Mesenchymal stem cell (in vitro differentiated cells and primary cell): ENCODE measurements around the gene B3GAT1.

ENCODE experiments used
- DNase-seq: peaks from one replicate; pipeline ENCODE4 v3.0.0-alpha.2; 2013
- H2AFZ ChIP-seq: one replicate; pipeline ENCODE4 v1.6.1; 2013; ENCODE audit warnings: low read depth, mild to moderate bottlenecking, control low read depth, inconsistent platforms, low read length, moderate library complexity
- H2AK5ac ChIP-seq: 2 replicates; pipeline ENCODE4 v1.6.1; 2013; ENCODE audit warnings: low read length, moderate library complexity, mild to moderate bottlenecking, inconsistent platforms; ENCODE audit not compliant: severe bottlenecking
- H2BK120ac ChIP-seq: one replicate; pipeline ENCODE4 v1.6.1; 2013; ENCODE audit warnings: low read depth, mild to moderate bottlenecking, inconsistent platforms, low read length, moderate library complexity
- H2BK12ac ChIP-seq, 2 experiments: one replicate each; pipeline ENCODE4 v1.6.1; 2013; ENCODE audit warnings: inconsistent platforms in 2 of 2, low read length in 2 of 2, mild to moderate bottlenecking in 2 of 2, moderate library complexity in 2 of 2, control low read depth in 1 of 2
- H2BK15ac ChIP-seq: one replicate; pipeline ENCODE4 v1.6.1; 2013; ENCODE audit warnings: mild to moderate bottlenecking, low read depth, inconsistent platforms; ENCODE audit not compliant: poor library complexity, severe bottlenecking
- H2BK5ac ChIP-seq: 2 replicates; pipeline ENCODE4 v1.6.1; 2013; ENCODE audit warnings: low read depth, mild to moderate bottlenecking, low read length, control low read depth, inconsistent platforms; ENCODE audit not compliant: poor library complexity, severe bottlenecking
- H3K14ac ChIP-seq, 2 experiments: one replicate each; pipeline ENCODE4 v1.6.1; 2013; ENCODE audit warnings: inconsistent platforms in 2 of 2, low read length in 2 of 2, control low read depth in 1 of 2, mild to moderate bottlenecking in 1 of 2, moderate library complexity in 1 of 2
- H3K18ac ChIP-seq, 2 experiments: one replicate each; pipeline ENCODE4 v1.6.1; 2013; ENCODE audit warnings: inconsistent platforms in 2 of 2, low read length in 2 of 2, control low read depth in 1 of 2, low read depth in 1 of 2, mild to moderate bottlenecking in 1 of 2
- H3K23ac ChIP-seq, 2 experiments: one replicate each; pipeline ENCODE4 v1.6.1; 2013; ENCODE audit warnings: inconsistent platforms in 2 of 2, low read length in 2 of 2, mild to moderate bottlenecking in 2 of 2, moderate library complexity in 2 of 2, control low read depth in 1 of 2
- H3K27ac ChIP-seq: 2 replicates; pipeline ENCODE4 v1.5.1; 2013; ENCODE audit warnings: mild to moderate bottlenecking, moderate library complexity, low read length, control low read depth, inconsistent platforms; ENCODE audit not compliant: poor library complexity, severe bottlenecking
- H3K27me3 ChIP-seq, 2 experiments: 2 replicates each; pipeline versions ENCODE4 v1.6.1 to v1.7.0; 2013; ENCODE audit warnings: low read length in 2 of 2, mild to moderate bottlenecking in 2 of 2, moderate library complexity in 2 of 2, control low read depth in 1 of 2, inconsistent platforms in 1 of 2; ENCODE audit not compliant: control insufficient read depth in 1 of 2, insufficient read depth in 1 of 2
- H3K36me3 ChIP-seq, 2 experiments: 2 replicates each; pipeline versions ENCODE4 v1.6.1 to v1.7.0; 2013; ENCODE audit warnings: low read length in 2 of 2, control low read depth in 1 of 2, inconsistent platforms in 1 of 2, low read depth in 1 of 2, mild to moderate bottlenecking in 1 of 2; ENCODE audit not compliant: insufficient read depth in 2 of 2, control insufficient read depth in 1 of 2
- H3K4ac ChIP-seq, 2 experiments: one replicate each; pipeline ENCODE4 v1.6.1; 2013; ENCODE audit warnings: inconsistent platforms in 2 of 2, low read length in 2 of 2, mild to moderate bottlenecking in 2 of 2, moderate library complexity in 2 of 2, control low read depth in 1 of 2, low read depth in 1 of 2
- H3K4me1 ChIP-seq: 2 replicates; pipeline ENCODE4 v1.6.1; 2013; ENCODE audit warnings: low read depth, low read length, control low read depth; ENCODE audit not compliant: control insufficient read depth, insufficient read depth
- H3K4me2 ChIP-seq: 2 replicates; pipeline ENCODE4 v1.6.1; 2013; ENCODE audit warnings: low read length, mild to moderate bottlenecking, inconsistent platforms; ENCODE audit not compliant: poor library complexity, severe bottlenecking
- H3K4me3 ChIP-seq, 2 experiments: 2 replicates each; pipeline versions ENCODE4 v1.5.1 to v1.7.0; 2013; ENCODE audit warnings: low read length in 2 of 2, mild to moderate bottlenecking in 2 of 2, control low read depth in 1 of 2, low read depth in 1 of 2; ENCODE audit not compliant: insufficient read depth in 1 of 2
- H3K79me1 ChIP-seq: replicated peaks from 2 replicates; pipeline ENCODE4 v1.6.1; 2013; ENCODE audit warnings: mild to moderate bottlenecking, control low read depth, low read length, inconsistent platforms; ENCODE audit not compliant: poor library complexity, severe bottlenecking
- H3K9ac ChIP-seq: 2 replicates; pipeline ENCODE4 v1.7.0; 2013; ENCODE audit warnings: mild to moderate bottlenecking, low read length, moderate library complexity
- H3K9me3 ChIP-seq: 2 replicates; pipeline ENCODE4 v1.7.0; 2013; ENCODE audit warnings: mild to moderate bottlenecking, low read length; ENCODE audit not compliant: control insufficient read depth
- H4K8ac ChIP-seq: one replicate; pipeline ENCODE4 v1.6.1; 2013; ENCODE audit warnings: inconsistent platforms, mild to moderate bottlenecking, low read length, moderate library complexity
- H4K91ac ChIP-seq: one replicate; pipeline ENCODE4 v1.6.1; 2013; ENCODE audit warnings: mild to moderate bottlenecking, low read length, inconsistent platforms
- WGBS: methylation state at CpG from one replicate; pipeline ENCODE4 v1.1.7; 2013; ENCODE audit warnings: mixed read lengths; 5-methylcytosine and 5-hydroxymethylcytosine counted together

Gene B3GAT1

GRCh38 chr11:134352111-134352510 lies 59.9 kb downstream of the B3GAT1 start:
- H3K27me3 ChIP-seq = peaks cover 0 to 11% of the 10 kb centered on the region in 2 experiments
- H2BK120ac ChIP-seq = no peak overlapping the region
- H2BK12ac ChIP-seq = no peak overlapping the region
- H3K14ac ChIP-seq = no peak overlapping the region
- WGBS = no CpG with 5 or more reads among the region's 2 CpGs
- no peak overlapping the region for H3K4ac ChIP-seq
- H3K9ac ChIP-seq = no peak overlapping the region
- H3K36me3 ChIP-seq = no peaks in the 10 kb centered on the region
- H2AK5ac ChIP-seq = no peak overlapping the region
- no peak overlapping the region for H2BK5ac ChIP-seq
- H3K27ac ChIP-seq = no peak overlapping the region
- no peaks in the 10 kb centered on the region for H3K9me3 ChIP-seq
- no peak overlapping the region for H2AFZ ChIP-seq
- H3K18ac ChIP-seq = no peak overlapping the region
- no peak overlapping the region for H4K91ac ChIP-seq
- no peak overlapping the region for H3K4me3 ChIP-seq
- DNase-seq = no peak
- H3K79me1 ChIP-seq = no peaks in the 10 kb centered on the region
- H3K23ac ChIP-seq = no peak overlapping the region
- H3K4me1 ChIP-seq = no peaks in the 10 kb centered on the region
- H4K8ac ChIP-seq = no peak overlapping the region
- H2BK15ac ChIP-seq = no peak overlapping the region
- H3K4me2 ChIP-seq = no peak overlapping the region

- H3K9ac ChIP-seq = no peak overlapping the region
- H3K27ac ChIP-seq = no peak overlapping the region
- H3K14ac ChIP-seq = no peak overlapping the region
- H3K4me3 ChIP-seq = no peak overlapping the region
- no peak overlapping the region for H2AK5ac ChIP-seq
- DNase-seq = no peak
- H4K91ac ChIP-seq = no peak overlapping the region
- no peak overlapping the region for H2BK5ac ChIP-seq
- H2BK12ac ChIP-seq = no peak overlapping the region
- WGBS = 91% methylated on average over 6 of the region's 9 CpGs
- no peak overlapping the region for H3K23ac ChIP-seq
- no peak overlapping the region for H4K8ac ChIP-seq
- H3K79me1 ChIP-seq = no peaks in the 10 kb centered on the region
- H3K9me3 ChIP-seq = no peaks in the 10 kb centered on the region
- no peak overlapping the region for H2AFZ ChIP-seq
- peaks cover 0 to 15% of the 10 kb centered on the region in 2 experiments for H3K27me3 ChIP-seq
- H3K18ac ChIP-seq = no peak overlapping the region
- no peaks in the 10 kb centered on the region for H3K4me1 ChIP-seq
- no peak overlapping the region for H3K4me2 ChIP-seq
- no peaks in the 10 kb centered on the region for H3K36me3 ChIP-seq
- no peak overlapping the region for H2BK15ac ChIP-seq
- no peak overlapping the region for H3K4ac ChIP-seq
- no peak overlapping the region for H2BK120ac ChIP-seq
These were observed 61.7 kb downstream of the B3GAT1 start for GRCh38 chr11:134350381-134350780.

GRCh38 chr11:134349802-134350355 lies 62.2 kb downstream of the B3GAT1 start:
- no peak overlapping the region for H3K4me3 ChIP-seq
- no peak overlapping the region for H3K9ac ChIP-seq
- no peak overlapping the region for H3K14ac ChIP-seq
- H3K4me1 ChIP-seq = no peaks in the 10 kb centered on the region
- H2AK5ac ChIP-seq = no peak overlapping the region
- H4K8ac ChIP-seq = no peak overlapping the region
- H4K91ac ChIP-seq = peak overlapping the region; percentile 44
- no peaks in the 10 kb centered on the region for H3K9me3 ChIP-seq
- no peaks in the 10 kb centered on the region for H3K36me3 ChIP-seq
- H3K4me2 ChIP-seq = no peak overlapping the region
- peaks cover 0 to 13% of the 10 kb centered on the region in 2 experiments for H3K27me3 ChIP-seq
- H3K27ac ChIP-seq = no peak overlapping the region
- H2BK5ac ChIP-seq = no peak overlapping the region
- H3K18ac ChIP-seq = no peak overlapping the region
- H2BK12ac ChIP-seq = no peak overlapping the region
- DNase-seq = no peak
- no peaks in the 10 kb centered on the region for H3K79me1 ChIP-seq
- H3K23ac ChIP-seq = no peak overlapping the region
- 68% methylated on average over 8 of the region's 10 CpGs for WGBS
- H3K4ac ChIP-seq = no peak overlapping the region
- H2BK15ac ChIP-seq = no peak overlapping the region
- H2BK120ac ChIP-seq = no peak overlapping the region
- no peak overlapping the region for H2AFZ ChIP-seq

GRCh38 chr11:134349109-134349801 lies 62.8 kb downstream of the B3GAT1 start:
- Histone ChIP-seq H2AFZ (no peak overlapping the region), H3K9me3 (no peaks in the 10 kb centered on the region), H3K4ac (no peak overlapping the region), H2BK15ac (no peak overlapping the region), H3K14ac (no peak overlapping the region), H3K79me1 (no peaks in the 10 kb centered on the region), H3K36me3 (no peaks in the 10 kb centered on the region), H4K91ac (no peak overlapping the region), H3K4me3 (no peak overlapping the region), H3K27me3 (peaks cover 0 to 13% of the 10 kb centered on the region in 2 experiments), H2BK12ac (no peak overlapping the region), H2AK5ac (no peak overlapping the region), H3K18ac (no peak overlapping the region), H3K27ac (no peak overlapping the region), H3K4me1 (no peaks in the 10 kb centered on the region), H4K8ac (no peak overlapping the region), H3K23ac (no peak overlapping the region), H2BK120ac (no peak overlapping the region), H3K9ac (no peak overlapping the region), H3K4me2 (no peak overlapping the region), H2BK5ac (no peak overlapping the region)
- 48% methylated on average over 5 of the region's 6 CpGs for WGBS
- no peak for DNase-seq
